Measurements from ENCODE around the gene ATF7IP. TPM values are rescaled to one million over a fixed set of nuclear protein-coding genes. Genes with fewer than 3 reads are reported as not detected.
"Not testable (repeated sequence)": the region's sequence is repeated elsewhere in the genome, so short reads cannot be mapped to it uniquely, and the experiment has no call there.

The ATF7IP gene, protein sequence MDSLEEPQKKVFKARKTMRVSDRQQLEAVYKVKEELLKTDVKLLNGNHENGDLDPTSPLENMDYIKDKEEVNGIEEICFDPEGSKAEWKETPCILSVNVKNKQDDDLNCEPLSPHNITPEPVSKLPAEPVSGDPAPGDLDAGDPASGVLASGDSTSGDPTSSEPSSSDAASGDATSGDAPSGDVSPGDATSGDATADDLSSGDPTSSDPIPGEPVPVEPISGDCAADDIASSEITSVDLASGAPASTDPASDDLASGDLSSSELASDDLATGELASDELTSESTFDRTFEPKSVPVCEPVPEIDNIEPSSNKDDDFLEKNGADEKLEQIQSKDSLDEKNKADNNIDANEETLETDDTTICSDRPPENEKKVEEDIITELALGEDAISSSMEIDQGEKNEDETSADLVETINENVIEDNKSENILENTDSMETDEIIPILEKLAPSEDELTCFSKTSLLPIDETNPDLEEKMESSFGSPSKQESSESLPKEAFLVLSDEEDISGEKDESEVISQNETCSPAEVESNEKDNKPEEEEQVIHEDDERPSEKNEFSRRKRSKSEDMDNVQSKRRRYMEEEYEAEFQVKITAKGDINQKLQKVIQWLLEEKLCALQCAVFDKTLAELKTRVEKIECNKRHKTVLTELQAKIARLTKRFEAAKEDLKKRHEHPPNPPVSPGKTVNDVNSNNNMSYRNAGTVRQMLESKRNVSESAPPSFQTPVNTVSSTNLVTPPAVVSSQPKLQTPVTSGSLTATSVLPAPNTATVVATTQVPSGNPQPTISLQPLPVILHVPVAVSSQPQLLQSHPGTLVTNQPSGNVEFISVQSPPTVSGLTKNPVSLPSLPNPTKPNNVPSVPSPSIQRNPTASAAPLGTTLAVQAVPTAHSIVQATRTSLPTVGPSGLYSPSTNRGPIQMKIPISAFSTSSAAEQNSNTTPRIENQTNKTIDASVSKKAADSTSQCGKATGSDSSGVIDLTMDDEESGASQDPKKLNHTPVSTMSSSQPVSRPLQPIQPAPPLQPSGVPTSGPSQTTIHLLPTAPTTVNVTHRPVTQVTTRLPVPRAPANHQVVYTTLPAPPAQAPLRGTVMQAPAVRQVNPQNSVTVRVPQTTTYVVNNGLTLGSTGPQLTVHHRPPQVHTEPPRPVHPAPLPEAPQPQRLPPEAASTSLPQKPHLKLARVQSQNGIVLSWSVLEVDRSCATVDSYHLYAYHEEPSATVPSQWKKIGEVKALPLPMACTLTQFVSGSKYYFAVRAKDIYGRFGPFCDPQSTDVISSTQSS
- 19.7 and 28.4 TPM in 2 replicates for total RNA-seq (2012; rRNA removed)

DNA sequence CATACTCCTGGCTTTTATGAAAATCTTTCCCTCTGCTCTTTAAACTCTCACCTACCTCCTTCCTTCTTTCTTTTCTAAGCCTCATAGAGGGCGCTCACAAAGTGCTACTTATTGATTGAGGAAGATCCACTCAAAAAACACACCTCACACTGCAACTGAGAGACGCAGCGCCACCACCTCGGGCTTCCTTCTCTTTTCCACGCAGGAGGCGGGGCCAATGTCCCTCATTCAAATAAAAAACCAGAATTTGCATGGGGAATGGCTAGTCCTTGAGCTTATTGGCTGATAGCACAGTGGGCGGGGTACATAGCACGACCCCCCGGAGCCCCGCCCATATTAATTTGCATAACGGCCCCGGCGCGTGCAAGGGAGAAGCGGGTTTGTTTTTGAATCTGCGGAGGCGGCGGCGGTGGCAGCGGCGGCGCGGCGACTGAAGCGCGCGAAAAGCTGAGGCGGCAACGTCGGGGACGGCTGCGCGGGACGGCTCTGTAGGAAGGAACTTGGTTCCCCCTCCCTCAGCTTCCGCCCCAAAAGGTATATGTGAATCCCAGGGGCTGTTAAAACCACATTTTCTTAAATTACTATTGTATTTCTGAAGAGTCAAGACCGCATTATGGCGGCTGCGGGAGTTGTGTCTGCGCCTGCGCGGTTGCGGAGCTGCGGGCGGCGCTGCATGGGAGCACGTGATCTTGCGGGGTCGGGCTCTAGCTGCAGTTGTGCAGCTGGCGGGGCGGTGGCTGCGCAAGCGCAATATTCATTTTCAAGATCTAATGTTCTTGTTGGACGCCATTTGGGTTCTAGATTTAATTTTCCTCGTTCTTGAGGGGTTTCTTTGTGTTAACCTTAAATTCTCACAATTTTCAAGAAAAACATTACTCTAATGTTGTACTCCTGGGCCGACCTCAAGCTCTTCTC, at the start of gene ATF7IP:
Gene ATF7IP (plus strand): TSS at position 389 of the 915 bp plus-strand sequence. CDS start 58,234 bp downstream, outside the sequence.
- Histone ChIP-seq H3K9me3 (replicated peaks; ENCODE audit: low read length) (no peaks in the 10 kb centered on the region), H3K4me1 (ENCODE audit: control insufficient read depth, insufficient read depth, low read length) (peaks cover 9% of the 10 kb centered on the region), H3K36me3 (ENCODE audit: insufficient read depth, low read length) (no peaks in the 10 kb centered on the region), H3K4me2 (ENCODE audit: low read length) (peak within 1 kb of the TSS; percentile 85), H3K4me3 (ENCODE audit: low read length) (peak within 1 kb of the TSS; percentile 83), H3K9ac (ENCODE audit: low read depth, low read length) (peak within 1 kb of the TSS; percentile 92), H3K27me3 (ENCODE audit: control insufficient read depth, insufficient read depth, low read length) (no peaks in the 10 kb centered on the region)

DNA sequence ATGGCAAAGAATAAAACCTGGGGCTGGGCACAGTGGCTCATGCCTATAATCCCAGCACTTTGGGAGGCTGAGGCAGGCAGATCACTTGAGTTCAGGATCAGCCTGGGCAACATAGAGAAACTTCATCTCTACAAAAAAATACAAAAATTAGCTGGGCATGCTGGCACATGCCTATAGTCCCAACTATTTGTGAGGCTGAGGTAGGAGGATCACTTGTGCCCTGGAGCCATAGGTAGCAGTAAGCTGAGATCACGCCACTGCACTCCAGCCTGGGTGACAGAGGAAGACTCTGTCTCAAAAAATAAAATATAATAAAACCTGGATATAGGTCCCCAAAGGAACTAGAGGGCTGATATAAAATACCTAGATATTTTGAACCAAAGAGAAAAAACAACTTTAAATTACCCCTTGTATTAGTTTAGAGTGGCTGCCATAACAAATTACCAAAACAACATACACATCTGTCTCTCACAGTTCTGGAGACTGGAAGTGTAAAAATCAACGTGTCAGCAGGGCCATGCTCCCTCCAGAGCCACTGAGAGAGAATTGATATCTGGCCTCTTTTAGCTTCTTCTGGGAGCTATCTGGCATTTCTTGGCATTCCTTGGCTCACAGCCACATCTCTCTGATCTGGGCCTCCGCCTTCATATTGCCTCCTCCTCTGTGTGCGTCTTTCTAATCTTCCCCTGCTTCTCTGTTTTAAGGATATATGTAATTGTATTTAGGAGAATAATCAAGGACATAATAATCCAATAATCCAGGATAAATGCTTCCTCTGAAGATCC, 47.9 kb upstream of the ATF7IP start:
- no peaks in the 10 kb centered on the region for H3K4me1 ChIP-seq (ENCODE audit: control insufficient read depth, insufficient read depth, low read length)
- H3K36me3 ChIP-seq (ENCODE audit: insufficient read depth, low read length) = no peaks in the 10 kb centered on the region
- no peaks in the 10 kb centered on the region for H3K9me3 ChIP-seq (replicated peaks; ENCODE audit: low read length)
- H3K4me2 ChIP-seq (ENCODE audit: low read length) = no peak overlapping the region
- no peak overlapping the region for H3K4me3 ChIP-seq (ENCODE audit: low read length)
- H3K27me3 ChIP-seq (ENCODE audit: control insufficient read depth, insufficient read depth, low read length) = no peaks in the 10 kb centered on the region
- no peak overlapping the region for H3K9ac ChIP-seq (ENCODE audit: low read depth, low read length)

DNA sequence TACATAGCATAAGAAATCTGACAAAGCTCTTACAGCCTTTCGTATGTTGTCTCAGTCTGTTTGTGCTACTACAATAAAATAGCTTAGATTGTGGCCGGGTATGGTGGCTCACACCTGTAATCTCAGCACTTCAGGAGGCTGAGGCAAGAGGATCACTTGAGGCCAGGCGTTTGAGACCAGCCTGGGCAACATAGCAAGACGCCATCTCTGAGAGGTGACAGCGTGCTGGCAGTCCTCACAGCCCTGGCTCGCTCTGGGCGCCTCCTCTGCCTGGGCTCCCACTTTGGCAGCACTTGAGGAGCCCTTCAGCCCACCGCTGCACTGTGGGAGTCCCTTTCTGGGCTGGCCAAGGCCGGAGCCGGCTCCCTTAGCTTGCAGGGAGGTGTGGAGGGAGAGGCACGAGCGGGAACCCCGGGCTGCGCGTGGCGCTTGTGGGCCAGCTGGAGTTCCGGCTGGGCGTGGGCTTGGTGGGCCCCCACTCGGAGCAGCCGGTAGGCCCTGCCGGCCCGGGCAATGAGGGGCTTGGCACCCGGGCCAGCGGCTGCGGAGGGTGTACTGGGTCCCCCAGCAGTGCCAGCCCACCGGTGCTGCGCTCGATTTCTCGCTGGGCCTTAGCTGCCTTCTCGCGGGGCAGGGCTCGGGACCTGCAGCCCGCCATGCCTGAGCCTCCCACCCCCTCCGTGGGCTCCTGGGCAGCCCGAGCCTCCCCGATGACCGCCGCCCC, 45.6 kb upstream of the ATF7IP start:
- H3K9me3 ChIP-seq (replicated peaks; ENCODE audit: low read length); H3K36me3 ChIP-seq (ENCODE audit: insufficient read depth, low read length); H3K4me2 ChIP-seq (ENCODE audit: low read length); H3K9ac ChIP-seq (ENCODE audit: low read depth, low read length); H3K4me3 ChIP-seq (ENCODE audit: low read length); H3K27me3 ChIP-seq (ENCODE audit: control insufficient read depth, insufficient read depth, low read length); H3K4me1 ChIP-seq (ENCODE audit: control insufficient read depth, insufficient read depth, low read length): not testable (repeated sequence)

DNA sequence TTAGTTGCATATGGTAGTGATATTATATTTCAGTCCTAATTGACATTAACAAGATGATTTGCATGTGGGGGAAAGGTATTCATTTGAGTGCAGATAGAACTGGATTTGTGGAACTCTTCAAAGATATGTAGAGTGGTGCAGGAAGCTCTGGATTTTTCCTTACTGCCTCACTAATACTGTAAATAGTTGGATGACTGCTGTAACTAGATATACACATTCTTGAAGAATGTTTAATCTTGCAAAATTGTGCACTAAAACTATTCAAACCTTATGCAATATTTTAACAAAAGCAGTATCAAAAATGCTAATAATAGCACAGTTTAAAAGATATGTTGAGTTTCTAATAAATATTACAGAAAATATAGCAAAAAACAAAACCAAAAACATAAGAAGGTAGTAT, 43.1 kb upstream of the ATF7IP start:
- H3K36me3 ChIP-seq (ENCODE audit: insufficient read depth, low read length) = no peaks in the 10 kb centered on the region
- H3K4me2 ChIP-seq (ENCODE audit: low read length) = no peak overlapping the region
- no peaks in the 10 kb centered on the region for H3K4me1 ChIP-seq (ENCODE audit: control insufficient read depth, insufficient read depth, low read length)
- H3K9me3 ChIP-seq (replicated peaks; ENCODE audit: low read length) = no peaks in the 10 kb centered on the region
- H3K27me3 ChIP-seq (ENCODE audit: control insufficient read depth, insufficient read depth, low read length) = no peaks in the 10 kb centered on the region
- no peak overlapping the region for H3K4me3 ChIP-seq (ENCODE audit: low read length)
- H3K9ac ChIP-seq (ENCODE audit: low read depth, low read length) = no peak overlapping the region

DNA sequence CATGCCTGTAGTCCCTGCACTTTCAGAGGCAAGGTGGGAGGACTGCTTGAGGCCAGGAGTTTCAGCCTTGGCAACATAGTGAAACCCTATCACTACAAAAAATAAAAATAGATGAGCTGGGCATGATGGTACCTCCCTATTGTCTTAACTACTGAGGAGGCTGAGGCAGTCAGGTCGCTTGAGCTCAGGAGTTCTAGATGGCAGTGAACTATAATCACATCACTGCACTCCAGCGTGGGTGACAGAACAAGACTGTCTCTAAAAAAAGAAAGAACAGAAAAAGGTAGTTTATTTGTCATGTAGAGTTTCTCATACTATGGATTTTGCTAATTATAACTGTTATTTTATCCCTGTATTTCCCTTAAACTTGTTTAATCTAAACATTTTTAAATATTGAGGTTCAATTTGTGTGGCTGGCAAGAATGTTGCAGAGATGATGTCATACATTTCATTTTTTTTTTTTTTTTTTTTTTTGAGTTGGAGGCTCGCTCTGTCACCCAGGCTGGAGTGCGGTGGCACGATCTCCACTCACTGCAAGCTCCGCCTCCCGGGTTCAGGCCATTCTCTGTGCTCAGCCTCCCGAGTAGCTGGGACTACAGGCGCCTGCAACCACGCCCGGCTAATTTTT, 39.7 kb upstream of the ATF7IP start:
- Histone ChIP-seq H3K27me3 (ENCODE audit: control insufficient read depth, insufficient read depth, low read length) (no peaks in the 10 kb centered on the region), H3K4me3 (ENCODE audit: low read length) (no peak overlapping the region), H3K4me2 (ENCODE audit: low read length) (no peak overlapping the region), H3K36me3 (ENCODE audit: insufficient read depth, low read length) (no peaks in the 10 kb centered on the region), H3K4me1 (ENCODE audit: control insufficient read depth, insufficient read depth, low read length) (no peaks in the 10 kb centered on the region), H3K9me3 (replicated peaks; ENCODE audit: low read length) (no peaks in the 10 kb centered on the region), H3K9ac (ENCODE audit: low read depth, low read length) (no peak overlapping the region)

DNA sequence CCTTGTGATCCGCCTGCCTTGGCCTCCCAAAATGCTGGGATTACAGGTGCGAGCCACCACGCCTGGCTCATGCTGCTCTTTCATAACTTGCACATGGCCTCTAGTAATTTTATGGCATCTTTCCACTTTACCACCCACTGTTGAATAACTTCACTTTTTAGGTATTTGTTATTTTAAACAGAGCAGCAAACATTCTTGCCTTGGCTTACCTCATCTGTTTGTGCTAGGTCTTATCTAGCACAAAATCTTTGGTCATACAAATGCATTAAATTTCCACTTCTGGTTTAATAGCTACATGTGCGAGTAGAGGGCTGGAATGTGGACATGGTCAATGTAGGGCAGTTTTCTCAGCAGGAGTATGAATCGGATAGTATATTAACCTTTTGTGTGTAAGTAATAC, 38.8 kb upstream of the ATF7IP start:
- H3K4me3 ChIP-seq (ENCODE audit: low read length) = no peak overlapping the region
- no peak overlapping the region for H3K4me2 ChIP-seq (ENCODE audit: low read length)
- no peaks in the 10 kb centered on the region for H3K36me3 ChIP-seq (ENCODE audit: insufficient read depth, low read length)
- H3K9ac ChIP-seq (ENCODE audit: low read depth, low read length) = no peak overlapping the region
- no peaks in the 10 kb centered on the region for H3K9me3 ChIP-seq (replicated peaks; ENCODE audit: low read length)
- H3K27me3 ChIP-seq (ENCODE audit: control insufficient read depth, insufficient read depth, low read length) = no peaks in the 10 kb centered on the region
- H3K4me1 ChIP-seq (ENCODE audit: control insufficient read depth, insufficient read depth, low read length) = no peaks in the 10 kb centered on the region

DNA sequence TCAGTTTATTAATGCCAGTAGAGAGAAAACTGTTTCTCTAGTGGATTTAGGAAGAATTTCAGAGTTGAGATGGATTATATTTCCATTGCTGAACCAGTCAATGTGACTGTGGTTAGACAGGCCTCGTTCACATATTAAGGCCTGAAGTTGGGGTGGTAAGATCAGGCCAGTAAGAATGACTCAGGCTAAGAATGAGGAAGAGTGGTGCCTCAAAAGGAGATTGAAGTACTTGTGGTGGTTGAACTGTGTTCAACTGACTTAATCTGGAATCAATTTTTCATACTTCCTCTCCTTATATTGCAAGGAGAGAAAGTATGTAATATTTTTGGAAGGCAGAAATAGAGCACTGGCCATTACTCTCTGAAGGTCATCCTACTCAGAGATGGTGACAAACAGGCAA, 37.8 kb upstream of the ATF7IP start:
- no peak overlapping the region for H3K4me3 ChIP-seq (ENCODE audit: low read length)
- H3K4me2 ChIP-seq (ENCODE audit: low read length) = no peak overlapping the region
- no peaks in the 10 kb centered on the region for H3K9me3 ChIP-seq (replicated peaks; ENCODE audit: low read length)
- H3K4me1 ChIP-seq (ENCODE audit: control insufficient read depth, insufficient read depth, low read length) = no peaks in the 10 kb centered on the region
- H3K27me3 ChIP-seq (ENCODE audit: control insufficient read depth, insufficient read depth, low read length) = no peaks in the 10 kb centered on the region
- no peaks in the 10 kb centered on the region for H3K36me3 ChIP-seq (ENCODE audit: insufficient read depth, low read length)
- H3K9ac ChIP-seq (ENCODE audit: low read depth, low read length) = no peak overlapping the region

DNA sequence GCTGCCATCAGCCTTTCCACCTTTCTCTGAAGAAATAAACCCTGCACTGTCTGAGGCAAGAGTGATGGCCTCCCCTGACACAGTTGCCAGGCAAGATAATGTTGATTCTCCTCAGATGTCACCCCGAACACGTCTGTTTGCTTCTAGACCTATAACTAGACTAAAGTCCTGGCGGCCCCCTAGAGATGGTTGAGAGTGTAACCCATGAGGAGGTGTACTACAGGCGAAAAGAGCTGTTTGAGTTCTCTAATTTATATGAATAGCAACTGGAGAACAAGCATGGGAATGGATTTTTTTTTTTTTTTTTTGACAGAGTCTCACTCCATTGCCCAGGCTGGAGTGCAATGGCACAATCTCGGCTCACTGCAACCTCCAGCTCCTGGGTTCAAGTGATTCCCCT, 33.0 kb upstream of the ATF7IP start:
- H3K27me3 ChIP-seq (ENCODE audit: control insufficient read depth, insufficient read depth, low read length) = no peaks in the 10 kb centered on the region
- no peaks in the 10 kb centered on the region for H3K36me3 ChIP-seq (ENCODE audit: insufficient read depth, low read length)
- no peak overlapping the region for H3K9ac ChIP-seq (ENCODE audit: low read depth, low read length)
- H3K4me2 ChIP-seq (ENCODE audit: low read length) = no peak overlapping the region
- H3K4me1 ChIP-seq (ENCODE audit: control insufficient read depth, insufficient read depth, low read length) = no peaks in the 10 kb centered on the region
- no peaks in the 10 kb centered on the region for H3K9me3 ChIP-seq (replicated peaks; ENCODE audit: low read length)
- no peak overlapping the region for H3K4me3 ChIP-seq (ENCODE audit: low read length)

DNA sequence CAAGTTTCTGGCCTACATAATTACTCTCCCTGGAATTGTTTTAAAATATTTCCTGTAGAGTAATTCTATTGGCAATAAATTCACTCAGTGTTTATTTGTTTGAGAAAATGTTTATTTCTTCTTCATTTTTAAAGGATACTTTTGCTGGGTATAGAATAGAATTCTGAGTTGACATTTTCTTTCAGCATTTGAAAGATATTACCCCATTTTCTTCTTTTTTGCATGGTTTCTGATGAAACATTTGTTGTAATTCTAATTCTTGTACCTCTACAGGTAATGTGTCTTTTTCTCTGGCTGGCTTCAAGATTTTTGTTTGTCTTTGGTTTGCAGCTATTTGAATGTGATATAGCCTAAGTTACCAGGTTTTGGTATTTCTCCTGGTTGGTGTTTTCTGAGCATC, 25.1 kb upstream of the ATF7IP start:
- Histone ChIP-seq H3K4me2 (ENCODE audit: low read length) (no peak overlapping the region), H3K4me3 (ENCODE audit: low read length) (no peak overlapping the region), H3K4me1 (ENCODE audit: control insufficient read depth, insufficient read depth, low read length) (no peaks in the 10 kb centered on the region), H3K9me3 (replicated peaks; ENCODE audit: low read length) (peaks cover 13% of the 10 kb centered on the region), H3K36me3 (ENCODE audit: insufficient read depth, low read length) (no peaks in the 10 kb centered on the region), H3K27me3 (ENCODE audit: control insufficient read depth, insufficient read depth, low read length) (no peaks in the 10 kb centered on the region), H3K9ac (ENCODE audit: low read depth, low read length) (no peak overlapping the region)
